ENCODE data around the gene GAP43. TPM values are rescaled to one million over a fixed set of nuclear protein-coding genes. Genes with fewer than 3 reads are reported as not detected.

Gene GAP43
- total and polyA plus RNA-seq, 4 donors: 0.06 to 0.60 (median 0.19) TPM

GRCh38 chr3:115658337-115659181 lies 35.2 kb downstream of the GAP43 start:
- peak; percentile 93 for ATAC-seq (ENCODE audit: insufficient read depth, low FRiP score)
- peaks cover 0 to 22% (median 8%) of the 10 kb centered on the region in 5 donors for H3K4me1 ChIP-seq (ENCODE audit: control insufficient read depth in 5 of 5, insufficient read depth in 5 of 5, low read length in 5 of 5)
- peak; percentile 90 to 94 (median 92) for DNase-seq
- peak overlapping the region; percentile 91 to 96 for H3K27ac ChIP-seq (ENCODE audit: low read depth in 1 of 2, low read length in 1 of 2)
- peak overlapping the region; percentile 64 for H3K4me3 ChIP-seq
- H3K27me3 ChIP-seq (ENCODE audit: control insufficient read depth in 3 of 3, insufficient read depth in 3 of 3, low read length in 2 of 3): no peaks in the 10 kb centered on the region
- TF ChIP-seq, protein P1, sequence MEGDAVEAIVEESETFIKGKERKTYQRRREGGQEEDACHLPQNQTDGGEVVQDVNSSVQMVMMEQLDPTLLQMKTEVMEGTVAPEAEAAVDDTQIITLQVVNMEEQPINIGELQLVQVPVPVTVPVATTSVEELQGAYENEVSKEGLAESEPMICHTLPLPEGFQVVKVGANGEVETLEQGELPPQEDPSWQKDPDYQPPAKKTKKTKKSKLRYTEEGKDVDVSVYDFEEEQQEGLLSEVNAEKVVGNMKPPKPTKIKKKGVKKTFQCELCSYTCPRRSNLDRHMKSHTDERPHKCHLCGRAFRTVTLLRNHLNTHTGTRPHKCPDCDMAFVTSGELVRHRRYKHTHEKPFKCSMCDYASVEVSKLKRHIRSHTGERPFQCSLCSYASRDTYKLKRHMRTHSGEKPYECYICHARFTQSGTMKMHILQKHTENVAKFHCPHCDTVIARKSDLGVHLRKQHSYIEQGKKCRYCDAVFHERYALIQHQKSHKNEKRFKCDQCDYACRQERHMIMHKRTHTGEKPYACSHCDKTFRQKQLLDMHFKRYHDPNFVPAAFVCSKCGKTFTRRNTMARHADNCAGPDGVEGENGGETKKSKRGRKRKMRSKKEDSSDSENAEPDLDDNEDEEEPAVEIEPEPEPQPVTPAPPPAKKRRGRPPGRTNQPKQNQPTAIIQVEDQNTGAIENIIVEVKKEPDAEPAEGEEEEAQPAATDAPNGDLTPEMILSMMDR (IDR thresholded peaks at IDR 0.05; ENCODE audit: control extremely low read depth, extremely low read depth): no peak
- no peaks in the 10 kb centered on the region for H3K36me3 ChIP-seq (ENCODE audit: control insufficient read depth in 4 of 4, insufficient read depth in 4 of 4, low read length in 4 of 4)
- whole genome bisulfite sequencing, 2 donors: 0 to 1% methylated on average over 58 of the region's 58 CpGs
- no peaks in the 10 kb centered on the region for H3K9me3 ChIP-seq (ENCODE audit: control insufficient read depth in 4 of 4, insufficient read depth in 3 of 4, low read length in 3 of 4)
- H3K9ac ChIP-seq (ENCODE audit: insufficient read depth in 1 of 2, low read length in 2 of 2): peak overlapping the region; percentile 98 to 100

GRCh38 chr3:115659253-115660220 lies 36.2 kb downstream of the GAP43 start:
- TF ChIP-seq, protein P1 (IDR thresholded peaks at IDR 0.05; ENCODE audit: control extremely low read depth, extremely low read depth): no peak
- ATAC-seq (ENCODE audit: insufficient read depth, low FRiP score): no peak
- Histone ChIP-seq H3K9ac (ENCODE audit: insufficient read depth in 1 of 2, low read length in 2 of 2) (peak overlapping the region; percentile 98 to 100), H3K27ac (ENCODE audit: low read depth in 1 of 2, low read length in 1 of 2) (peak overlapping the region in 1 of 2 donors; percentile 96), H3K4me1 (ENCODE audit: control insufficient read depth in 5 of 5, insufficient read depth in 5 of 5, low read length in 5 of 5) (peaks cover 0 to 22% (median 8%) of the 10 kb centered on the region in 5 donors), H3K36me3 (ENCODE audit: control insufficient read depth in 4 of 4, insufficient read depth in 4 of 4, low read length in 4 of 4) (no peaks in the 10 kb centered on the region), H3K4me3 (no peak overlapping the region), H3K9me3 (ENCODE audit: control insufficient read depth in 4 of 4, insufficient read depth in 3 of 4, low read length in 3 of 4) (no peaks in the 10 kb centered on the region), H3K27me3 (ENCODE audit: control insufficient read depth in 3 of 3, insufficient read depth in 3 of 3, low read length in 2 of 3) (no peaks in the 10 kb centered on the region)
- WGBS, 2 donors: 59 to 65% methylated on average over 12 of the region's 12 CpGs
- peak in 2 of 3 donors; percentile 47 to 57 for DNase-seq

GRCh38 chr3:115660646-115661337 lies 37.5 kb downstream of the GAP43 start:
- peaks cover 0 to 22% (median 8%) of the 10 kb centered on the region in 5 donors for H3K4me1 ChIP-seq (ENCODE audit: control insufficient read depth in 5 of 5, insufficient read depth in 5 of 5, low read length in 5 of 5)
- H3K36me3 ChIP-seq (ENCODE audit: control insufficient read depth in 4 of 4, insufficient read depth in 4 of 4, low read length in 4 of 4): no peaks in the 10 kb centered on the region
- H3K9me3 ChIP-seq (ENCODE audit: control insufficient read depth in 4 of 4, insufficient read depth in 3 of 4, low read length in 3 of 4): no peaks in the 10 kb centered on the region
- DNase-seq (peak; percentile 22 to 51 (median 41)), ATAC-seq (ENCODE audit: insufficient read depth, low FRiP score) (no peak)
- H3K27ac ChIP-seq (ENCODE audit: low read depth in 1 of 2, low read length in 1 of 2): no peak overlapping the region
- no peaks in the 10 kb centered on the region for H3K27me3 ChIP-seq (ENCODE audit: control insufficient read depth in 3 of 3, insufficient read depth in 3 of 3, low read length in 2 of 3)
- WGBS, 2 donors: 80 to 87% methylated on average over 5 of the region's 5 CpGs
- H3K4me3 ChIP-seq: no peak overlapping the region
- TF ChIP-seq, protein P1 (IDR thresholded peaks at IDR 0.05; ENCODE audit: control extremely low read depth, extremely low read depth): no peak
- H3K9ac ChIP-seq (ENCODE audit: insufficient read depth in 1 of 2, low read length in 2 of 2): no peak overlapping the region
